Measurements from ENCODE around the gene SCP2.
A peak's percentile ranks its signal among the peaks of the same experiment; 100 is the strongest.
"Not testable (repeated sequence)": the region's sequence is repeated elsewhere in the genome, so short reads cannot be mapped to it uniquely, and the experiment has no call there.

Gene SCP2

GRCh38 chr1:52976183-52977035 lies 49.3 kb downstream of the SCP2 start:
- DNase-seq: no peak

GRCh38 chr1:52978045-52978444 lies 51.0 kb downstream of the SCP2 start:
- no peak for DNase-seq

DNA sequence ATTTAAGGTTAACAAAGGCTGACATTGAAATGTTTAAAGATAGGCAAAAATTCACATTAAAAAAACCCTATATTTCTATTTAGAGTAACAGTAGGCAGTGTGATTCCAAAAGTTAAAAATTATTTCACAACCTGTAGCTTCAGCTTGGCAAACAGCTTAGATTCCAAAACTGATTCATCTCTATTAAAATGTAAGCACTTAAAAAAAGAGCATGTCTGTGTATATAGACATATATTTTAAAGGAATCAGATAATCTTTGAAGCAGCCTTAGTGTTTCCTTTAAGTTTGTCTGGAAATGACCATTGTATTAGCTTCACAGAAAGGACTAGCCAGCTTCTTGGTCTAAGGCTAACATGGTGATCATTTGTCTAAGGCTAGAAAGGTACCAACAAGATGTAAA lies 65.7 kb downstream of the SCP2 start:
- not testable (repeated sequence) for DNase-seq

GRCh38 chr1:52994656-52995055 lies 67.6 kb downstream of the SCP2 start:
- no peak for DNase-seq

GRCh38 chr1:52996653-52997052 lies 69.6 kb downstream of the SCP2 start:
- DNase-seq: no peak

GRCh38 chr1:53001128-53001527 lies 74.1 kb downstream of the SCP2 start:
- no peak for DNase-seq

DNA sequence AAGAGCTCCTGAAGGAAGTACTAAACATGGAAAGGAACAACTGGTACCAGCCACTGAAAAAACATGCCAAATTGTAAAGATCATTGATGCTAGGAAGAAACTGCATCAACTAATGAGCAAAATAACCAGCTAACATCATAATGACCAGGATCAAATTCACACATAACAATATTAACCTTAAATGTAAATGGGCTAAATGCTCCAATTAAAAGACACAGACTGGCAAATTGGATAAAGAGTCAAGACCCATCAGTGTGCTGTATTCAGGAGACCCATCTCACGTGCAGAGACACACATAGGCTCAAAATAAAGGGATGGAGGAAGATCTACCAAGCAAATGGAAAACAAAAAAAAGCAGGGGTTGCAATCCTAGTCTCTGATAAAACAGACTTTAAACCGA lies 79.5 kb downstream of the SCP2 start:
- not testable (repeated sequence) for DNase-seq

DNA sequence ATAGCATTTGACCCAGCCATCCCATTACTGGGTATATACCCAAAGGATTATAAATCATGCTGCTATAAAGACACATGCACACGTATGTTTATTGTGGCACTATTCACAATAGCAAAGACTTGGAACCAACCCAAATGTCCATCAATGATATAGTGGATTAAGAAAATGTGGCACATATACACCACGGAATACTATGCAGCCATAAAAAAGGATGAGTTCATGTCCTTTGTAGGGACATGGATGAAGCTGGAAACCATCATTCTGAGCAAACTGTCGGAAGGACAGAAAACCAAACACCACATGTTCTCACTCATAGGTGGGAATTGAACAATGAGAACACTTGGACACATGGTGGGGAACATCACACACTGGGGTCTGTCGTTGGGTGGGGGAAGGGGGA lies 83.2 kb downstream of the SCP2 start:
- DNase-seq: not testable (repeated sequence)

GRCh38 chr1:53011175-53011574 lies 84.1 kb downstream of the SCP2 start:
- no peak for DNase-seq

DNA sequence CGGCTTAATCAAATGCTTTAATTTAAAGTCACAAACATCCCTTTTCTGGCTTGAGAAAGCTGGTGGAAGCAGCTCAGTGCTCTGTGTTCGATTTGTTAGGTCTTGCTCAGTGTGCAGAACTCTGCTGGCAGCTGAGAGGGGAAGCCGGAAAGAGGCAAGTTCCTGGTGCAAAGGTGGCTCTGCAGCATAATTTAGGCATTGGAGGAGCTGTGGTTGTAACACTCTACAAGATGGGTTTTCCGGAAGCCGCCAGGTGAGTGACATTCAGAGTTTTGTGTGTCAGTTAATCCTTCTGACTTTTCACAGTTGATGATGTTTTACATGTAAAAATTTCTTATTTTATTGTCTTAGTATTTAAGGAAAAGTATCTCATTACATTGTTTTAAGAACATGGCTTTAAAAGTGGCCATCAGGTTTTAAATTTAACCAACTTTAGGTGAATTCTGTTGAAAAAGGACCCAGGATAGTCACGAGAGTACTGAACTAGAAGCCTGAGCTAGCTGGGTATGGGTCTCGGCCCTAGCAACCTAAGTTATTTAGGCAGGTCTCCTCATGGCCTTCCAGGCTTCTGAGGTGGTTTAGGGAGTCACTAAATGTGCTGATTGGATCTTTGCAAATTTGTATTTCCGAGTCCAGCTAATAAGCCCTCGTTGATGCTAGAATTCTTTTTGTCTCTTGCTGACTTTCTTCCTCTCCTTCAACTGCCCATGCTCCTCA lies 87.9 kb downstream of the SCP2 start:
- peak; percentile 50 to 71 for DNase-seq

GRCh38 chr1:53015508-53015860 lies 88.4 kb downstream of the SCP2 start:
- no peak for DNase-seq

- no peak for DNase-seq
Observed at GRCh38 chr1:53016705-53017104, 89.6 kb downstream of the SCP2 start.

DNA sequence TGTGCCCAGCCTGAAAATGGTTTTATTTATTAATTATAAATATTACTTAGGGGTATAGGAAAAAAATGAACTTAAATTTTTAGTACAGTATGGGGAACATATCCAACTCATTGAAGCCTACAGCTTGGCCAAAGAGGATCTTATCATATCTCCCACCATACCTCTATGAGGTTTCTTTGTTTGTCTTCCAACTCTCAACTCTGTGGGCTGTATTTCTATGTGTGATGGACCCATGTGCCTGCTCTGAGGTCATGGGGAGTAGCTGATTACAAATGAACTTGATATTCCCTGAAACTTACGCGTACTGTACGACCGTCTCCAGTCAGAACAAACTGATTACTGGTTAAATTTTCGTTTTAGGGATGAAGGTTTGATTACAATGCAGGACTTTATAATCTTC lies 93.5 kb downstream of the SCP2 start:
- DNase-seq: no peak

DNA sequence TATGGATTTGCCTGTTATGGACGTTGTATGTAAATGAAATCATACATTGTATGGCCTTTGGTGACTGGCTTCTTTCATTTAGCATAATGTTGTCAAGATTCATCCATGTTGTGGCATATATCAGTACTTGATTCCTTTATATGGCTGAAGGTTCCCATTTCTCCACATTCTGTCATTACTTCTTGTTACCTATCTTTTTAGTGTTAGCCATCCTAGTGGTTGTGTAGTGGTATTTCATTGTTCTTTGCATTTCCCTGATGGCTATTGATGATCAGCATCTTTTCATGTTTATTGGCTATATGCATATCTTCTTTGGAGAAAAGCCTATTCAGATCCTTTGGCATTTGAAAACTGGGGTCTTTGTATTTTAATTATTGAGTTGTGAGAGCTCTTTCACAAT lies 95.1 kb downstream of the SCP2 start:
- DNase-seq: no peak

GRCh38 chr1:53023546-53023945 lies 96.5 kb downstream of the SCP2 start:
- DNase-seq: no peak

- DNase-seq: no peak
Observed at GRCh38 chr1:53024117-53024516, 97.0 kb downstream of the SCP2 start.

DNA sequence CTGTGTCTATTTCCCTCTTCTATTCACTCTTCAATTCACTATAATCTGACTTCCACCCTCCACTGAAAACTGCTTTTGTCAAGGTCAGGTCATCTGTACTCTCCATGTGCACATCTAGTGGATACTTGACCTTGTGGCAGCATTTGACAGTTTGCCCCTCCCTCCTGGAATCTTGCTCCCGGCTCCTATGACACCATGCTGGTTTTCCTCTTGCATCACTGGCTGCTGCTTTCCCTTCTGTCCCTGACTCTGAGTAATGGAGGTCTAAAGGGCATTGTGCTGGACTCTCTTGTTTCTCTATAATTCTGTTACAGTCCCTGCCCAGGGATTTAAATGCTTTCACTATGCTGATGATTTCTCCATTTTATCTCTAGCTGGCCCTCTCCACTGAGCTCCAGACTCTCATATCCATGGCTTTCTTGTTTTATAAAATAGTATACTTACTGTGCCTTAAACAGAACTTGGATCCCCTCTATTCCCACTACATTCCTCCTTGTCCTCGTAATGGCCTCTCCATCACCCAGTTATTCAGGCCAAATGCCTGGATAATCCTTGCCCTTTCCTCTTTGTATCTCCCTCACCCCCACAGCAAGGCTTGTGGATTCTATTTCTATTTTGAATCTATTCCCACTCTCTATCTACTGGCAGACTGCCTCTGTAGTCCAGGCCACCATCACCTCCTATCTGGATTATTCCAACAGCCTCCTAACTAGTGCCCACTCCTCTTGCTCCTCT lies 98.1 kb downstream of the SCP2 start:
- DNase-seq: no peak

DNA sequence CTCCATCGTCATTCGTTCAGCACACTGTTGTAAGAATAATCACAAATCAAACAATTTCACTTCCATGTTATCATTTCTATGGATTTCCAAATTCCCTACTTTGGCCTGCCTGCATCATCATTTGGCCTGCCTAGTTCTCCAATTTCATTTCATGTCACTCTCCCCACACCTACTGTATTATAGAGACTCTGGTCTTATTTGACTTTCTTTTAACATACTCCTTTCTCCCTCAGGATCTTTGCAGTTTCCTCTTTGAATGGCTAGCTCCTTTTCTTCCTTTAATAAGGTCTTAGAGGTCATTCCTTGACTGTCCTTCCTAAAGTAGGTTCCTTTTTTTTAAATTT lies 98.7 kb downstream of the SCP2 start:
- no peak for DNase-seq

GRCh38 chr1:53026254-53026653 lies 99.2 kb downstream of the SCP2 start:
- no peak for DNase-seq

DNA sequence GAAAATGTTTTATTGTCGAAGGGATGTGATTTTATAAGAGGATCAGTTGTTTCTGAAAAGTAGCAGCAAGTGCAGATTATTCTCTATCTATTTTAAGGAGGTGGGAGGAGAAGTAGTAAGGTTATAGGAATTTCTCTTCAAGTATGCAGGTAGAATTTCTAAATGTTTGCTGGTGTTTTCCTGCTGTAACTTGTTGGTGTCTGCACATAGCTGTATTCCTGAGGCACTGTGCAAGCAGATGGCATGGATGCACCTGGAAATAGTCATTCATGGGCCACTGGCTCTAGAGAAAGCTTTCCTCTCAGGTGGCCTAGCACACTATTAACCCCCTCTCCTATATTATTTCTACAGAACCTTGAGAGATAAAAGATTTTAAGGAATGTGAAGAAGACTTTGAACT lies 104.7 kb downstream of the SCP2 start:
- DNase-seq: no peak

DNA sequence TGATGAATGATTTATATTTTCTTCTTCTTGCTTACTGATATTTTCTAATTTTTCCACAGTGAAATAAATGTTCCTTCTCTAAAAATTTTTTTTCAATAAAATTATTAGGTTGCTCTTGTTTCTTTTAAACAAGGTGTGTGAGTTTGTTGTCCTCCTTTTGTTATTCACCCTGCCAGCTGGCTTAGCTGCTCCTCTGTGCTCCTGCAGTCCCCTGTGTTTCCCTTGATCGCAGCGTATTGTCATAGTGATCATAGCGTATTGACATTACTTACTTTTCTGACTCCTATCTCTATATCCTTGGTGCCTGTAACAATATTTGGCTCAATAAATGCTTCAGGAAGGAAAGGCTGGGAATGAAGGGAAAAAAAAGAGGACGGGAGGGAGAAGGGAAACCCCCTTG lies 110.1 kb downstream of the SCP2 start:
- no peak for DNase-seq

GRCh38 chr1:53038566-53038965 lies 111.5 kb downstream of the SCP2 start:
- DNase-seq: no peak

DNA sequence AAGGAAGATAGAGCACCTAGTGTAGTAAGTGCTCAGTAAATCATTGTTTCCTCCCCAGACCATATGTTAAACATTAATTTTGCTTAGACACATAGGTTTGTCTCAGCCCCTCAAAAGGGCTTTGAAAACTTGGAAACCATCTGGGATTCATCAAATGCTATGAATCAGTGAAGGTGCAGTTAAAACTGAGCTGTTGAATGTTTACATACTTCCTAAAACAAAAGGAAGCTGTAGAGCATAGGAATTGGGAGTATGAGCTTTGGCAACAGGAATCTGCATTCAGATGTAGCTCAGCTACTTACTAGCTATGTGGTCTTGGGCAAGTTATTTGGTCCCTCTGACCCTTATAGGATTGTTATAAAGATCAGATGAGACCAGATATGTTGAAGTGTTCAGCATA lies 116.2 kb downstream of the SCP2 start:
- DNase-seq: no peak

- no peak for DNase-seq
Observed at GRCh38 chr1:53044926-53045325, 117.8 kb downstream of the SCP2 start.
